Esophagus muscularis mucosa (tissue), 4 donors: Measurements from ENCODE around the gene TAF3. TPM values are rescaled to one million over a fixed set of nuclear protein-coding genes. Genes with fewer than 3 reads are reported as not detected.

Experiments used
- DNase-seq: peaks from one replicate; pipeline ENCODE4 v3.0.0-alpha.2; 2017; ENCODE audit errors: extremely low spot score
- H3K27ac ChIP-seq, 4 donors: fragments of 200-600 bp; sonication (generic); replicated peaks in 1 of 4; 1 replicate in 3 of 4; 2 replicates in 1 of 4; pipeline ENCODE4 v1.5.1; 2016 to 2019; ENCODE audit warnings: mild to moderate bottlenecking in 1 of 4
- H3K27me3 ChIP-seq, 4 donors: fragments of 200-600 bp; sonication (generic); one replicate each; pipeline versions ENCODE4 v1.5.1 to v1.6.0; 2016 to 2019
- H3K36me3 ChIP-seq, 4 donors: fragments of 200-600 bp; sonication (generic); one replicate each; pipeline ENCODE4 v1.5.1; 2016 to 2019
- H3K4me1 ChIP-seq, 4 donors: fragments of 200-600 bp; sonication (generic); one replicate each; pipeline ENCODE4 v1.5.1; 2016 to 2019
- H3K4me3 ChIP-seq, 4 donors: fragments of 200-600 bp; sonication (generic); 1 replicate in 2 of 4; 2 replicates in 2 of 4; pipeline ENCODE4 v1.5.1; 2016 to 2019; ENCODE audit warnings: mild to moderate bottlenecking in 4 of 4, moderate library complexity in 1 of 4
- H3K9me3 ChIP-seq, 4 donors: fragments of 200-600 bp; sonication (generic); 1 replicate in 3 of 4; 2 replicates in 1 of 4; pipeline ENCODE4 v1.5.1; 2016 to 2019
- CTCF ChIP-seq, 3 experiments: fragments of 200-600 bp in 2 of 3; fragments of 450-650 bp in 1 of 3; sonication (generic) in 2 of 3; IDR thresholded peaks; one replicate each; pipeline ENCODE4 v1.5.1; 2017 to 2019; ENCODE audit warnings: antibody characterized with exemption in 3 of 3, mild to moderate bottlenecking in 2 of 3, moderate library complexity in 1 of 3
- EP300 ChIP-seq: sonication (generic); formaldehyde crosslinking; IDR thresholded peaks from one replicate; pipeline ENCODE4 v1.6.1; 2017; ENCODE audit warnings: antibody characterized with exemption
- POLR2A ChIP-seq: fragments of 450-650 bp; IDR thresholded peaks from one replicate; pipeline ENCODE4 v1.6.1; 2017; ENCODE audit warnings: antibody characterized with exemption, moderate library complexity, mild to moderate bottlenecking, low read depth
- POLR2AphosphoS5 ChIP-seq, 2 donors: sonication (generic); formaldehyde crosslinking; IDR thresholded peaks; one replicate each; pipeline ENCODE4 v1.6.1; 2017; ENCODE audit warnings: antibody characterized with exemption in 2 of 2
- WGBS: methylation state at CpG from one replicate; pipeline ENCODE4 v1.1.5; 2018; 5-methylcytosine and 5-hydroxymethylcytosine counted together
- intact Hi-C: fragments of 100-400 bp; cut with DNase I; formaldehyde crosslinking; loops from one replicate; pipeline ENCODE4 v1.15.1; 2023
- total RNA-seq, 4 donors: library from RNA; depleted of rRNA; stranded (reverse); fragments of >200 nt; gene quantifications; one replicate each; pipeline versions ENCODE4 v1.1.0 to v1.2.1, GENCODE V29; 2016

TAF3 gene
- total RNA-seq, 4 donors from 2014 or later = 8.8 to 11.2 (median 10.7) TPM

DNA sequence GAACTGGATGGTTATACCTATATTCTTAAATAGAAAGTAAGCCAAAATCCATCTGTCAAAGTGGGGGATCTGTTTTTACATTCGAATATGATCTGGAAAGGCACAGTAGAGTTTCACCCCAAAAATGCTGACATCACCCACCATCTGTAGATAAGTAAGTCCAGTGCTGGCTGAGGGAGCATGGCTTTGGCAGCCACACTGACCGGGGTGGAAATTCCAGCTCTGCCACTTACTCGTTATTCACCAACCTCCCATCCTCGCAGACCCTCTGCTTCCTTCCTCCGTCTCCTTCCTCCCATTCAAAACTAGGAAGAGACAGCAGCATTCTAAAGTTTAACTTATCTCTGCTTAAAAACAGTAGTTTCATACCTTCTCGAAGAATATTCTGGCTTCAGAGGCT is 151.3 kb downstream of the TAF3 start:
- DNase-seq = no peak
- 73% methylated on average over 6 of the region's 6 CpGs for WGBS
- Histone ChIP-seq H3K9me3 (no peaks in the 10 kb centered on the region), H3K36me3 (peaks cover under 1 to 6% (median 4%) of the 10 kb centered on the region in 4 donors), H3K4me1 (peaks cover 0 to 7% (median 0%) of the 10 kb centered on the region in 4 donors), H3K4me3 (no peak overlapping the region), H3K27me3 (no peaks in the 10 kb centered on the region), H3K27ac (no peak overlapping the region)
- intact Hi-C loops = no loop called here
- TF ChIP-seq POLR2A (no peak), EP300 (no peak), POLR2AphosphoS5 (IDR thresholded peaks at IDR 0.05) (no peak), CTCF (IDR thresholded peaks at IDR 0.05) (no peak)

DNA sequence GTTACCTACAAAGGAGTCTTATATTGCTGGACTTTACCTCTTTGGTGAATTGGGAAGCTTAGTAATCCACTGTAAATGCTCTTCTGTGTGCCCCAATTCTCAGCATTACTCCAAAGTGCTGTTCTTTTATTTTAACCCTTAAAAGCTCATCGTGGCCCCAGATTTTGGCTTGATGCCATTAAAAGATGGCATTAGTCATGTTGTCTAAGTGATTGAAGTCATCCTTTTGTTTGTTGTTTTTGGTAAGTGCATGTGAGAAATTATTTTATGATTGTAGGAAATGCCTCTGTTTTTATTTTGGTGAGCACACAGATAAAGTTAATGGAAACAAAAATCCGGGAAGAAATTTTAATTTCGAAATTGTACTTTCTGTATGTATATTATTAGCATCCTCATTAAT is 153.6 kb downstream of the TAF3 start:
- intact Hi-C loops = no loop called here
- H3K27ac ChIP-seq = no peak overlapping the region
- no peaks in the 10 kb centered on the region for H3K9me3 ChIP-seq
- WGBS = 90% methylated on average over 3 of the region's 3 CpGs
- no peaks in the 10 kb centered on the region for H3K27me3 ChIP-seq
- H3K36me3 ChIP-seq = peaks cover 0 to 3% (median under 1%) of the 10 kb centered on the region in 4 donors
- peaks cover 0 to 7% (median 0%) of the 10 kb centered on the region in 4 donors for H3K4me1 ChIP-seq
- no peak overlapping the region for H3K4me3 ChIP-seq
- no peak for TF ChIP-seq POLR2A
- TF ChIP-seq POLR2AphosphoS5 (IDR thresholded peaks at IDR 0.05) = no peak
- TF ChIP-seq CTCF (IDR thresholded peaks at IDR 0.05) = no peak
- TF ChIP-seq EP300 = no peak
- no peak for DNase-seq

GRCh38 chr10:7972367-7972766 is 154.1 kb downstream of the TAF3 start:
- Histone ChIP-seq H3K27me3 (no peaks in the 10 kb centered on the region), H3K9me3 (no peaks in the 10 kb centered on the region), H3K4me1 (peaks cover 0 to 7% (median 0%) of the 10 kb centered on the region in 4 donors), H3K36me3 (peaks cover 0 to 5% (median 1%) of the 10 kb centered on the region in 4 donors), H3K4me3 (no peak overlapping the region), H3K27ac (no peak overlapping the region)
- TF ChIP-seq POLR2AphosphoS5 (IDR thresholded peaks at IDR 0.05) (no peak), POLR2A (no peak), EP300 (no peak), CTCF (IDR thresholded peaks at IDR 0.05) (no peak)
- WGBS = 87% methylated on average over 2 of the region's 2 CpGs
- intact Hi-C loops = no loop called here
- DNase-seq = no peak

- TF ChIP-seq EP300 = no peak
- TF ChIP-seq POLR2A = no peak
- Histone ChIP-seq H3K27ac (no peak overlapping the region), H3K36me3 (peaks cover 0 to 31% (median 11%) of the 10 kb centered on the region in 4 donors), H3K4me1 (no peaks in the 10 kb centered on the region), H3K9me3 (no peaks in the 10 kb centered on the region), H3K27me3 (no peaks in the 10 kb centered on the region), H3K4me3 (no peak overlapping the region)
- no peak for DNase-seq
- WGBS = 86% methylated on average over 1 of the region's 1 CpG
- intact Hi-C loops = no loop called here
These were observed 161.9 kb downstream of the TAF3 start for GRCh38 chr10:7980196-7980595.

GRCh38 chr10:7982727-7983126 is 164.4 kb downstream of the TAF3 start:
- no peaks in the 10 kb centered on the region for H3K4me1 ChIP-seq
- TF ChIP-seq POLR2A (no peak), CTCF (IDR thresholded peaks at IDR 0.05) (no peak), POLR2AphosphoS5 (IDR thresholded peaks at IDR 0.05) (no peak), EP300 (no peak)
- peaks cover 0 to 33% (median 4%) of the 10 kb centered on the region in 4 donors for H3K36me3 ChIP-seq
- H3K27me3 ChIP-seq = no peaks in the 10 kb centered on the region
- no peaks in the 10 kb centered on the region for H3K9me3 ChIP-seq
- DNase-seq = no peak
- whole genome bisulfite sequencing = 96% methylated on average over 5 of the region's 5 CpGs
- H3K4me3 ChIP-seq = no peak overlapping the region
- intact Hi-C loops = no loop called here
- no peak overlapping the region for H3K27ac ChIP-seq
